H1 (cell line): ENCODE data around the gene CERKL. TPM values are rescaled to one million over a fixed set of nuclear protein-coding genes. Genes with fewer than 3 reads are reported as not detected.

Experiments used
- E2F6 ChIP-seq: IDR thresholded peaks from 2 replicates; pipeline ENCODE4 v1.6.1; 2012; ENCODE audit warnings: inconsistent platforms
- TCF12 ChIP-seq: IDR thresholded peaks from 2 replicates; pipeline ENCODE4 v1.6.1; 2011; ENCODE audit warnings: low read depth, mild to moderate bottlenecking, low read length
- polyA plus RNA-seq, 7 experiments: library from polyadenylated mRNA; depleted of rRNA in 3 of 7; stranded (reverse) in 5 of 7; unstranded in 2 of 7; fragments of >200 nt in 5 of 7; fragments of 200-250 nt in 2 of 7; gene quantifications; 1 replicate in 5 of 7; 2 replicates in 1 of 7; 4 replicates in 1 of 7; pipeline versions ENCODE4 v1.2.1 to v1.2.3, GENCODE V29; 2011 to 2013; ENCODE audit warnings: missing spikeins in 2 of 7, mixed read lengths in 2 of 7
- total RNA-seq: library from RNA; stranded (reverse); fragmentation: NEBNext Ultra II Directional; extraction: Animal tissue kit (Norgen Biotek cat#: 25700); gene quantifications from 2 replicates; pipeline ENCODE4 v1.2.1, GENCODE V29; 2021

Gene CERKL
- total and polyA plus RNA-seq, 2 of the 8 experiments (the other 6 are each of a cell fraction or from before 2014, with no cell fraction given): 0.05 TPM; not detected in 1

- TF ChIP-seq E2F6: no peak
- no peak for TF ChIP-seq TCF12
Observed at GRCh38 chr2:181607629-181608590, 49.0 kb downstream of the CERKL start (continued).
